GM21723 (cell line): ENCODE data around the gene HCST.
"Not testable (repeated sequence)": the region's sequence is repeated elsewhere in the genome, so short reads cannot be mapped to it uniquely, and the experiment has no call there.

ENCODE experiments used
- ATAC-seq: cut with Tn5 transposase; IDR thresholded peaks from one replicate; pipeline ENCODE4 v1.9.1; 2021; ENCODE audit warnings: mild to moderate bottlenecking, moderate library complexity; ENCODE audit not compliant: unreplicated experiment

Gene HCST

DNA sequence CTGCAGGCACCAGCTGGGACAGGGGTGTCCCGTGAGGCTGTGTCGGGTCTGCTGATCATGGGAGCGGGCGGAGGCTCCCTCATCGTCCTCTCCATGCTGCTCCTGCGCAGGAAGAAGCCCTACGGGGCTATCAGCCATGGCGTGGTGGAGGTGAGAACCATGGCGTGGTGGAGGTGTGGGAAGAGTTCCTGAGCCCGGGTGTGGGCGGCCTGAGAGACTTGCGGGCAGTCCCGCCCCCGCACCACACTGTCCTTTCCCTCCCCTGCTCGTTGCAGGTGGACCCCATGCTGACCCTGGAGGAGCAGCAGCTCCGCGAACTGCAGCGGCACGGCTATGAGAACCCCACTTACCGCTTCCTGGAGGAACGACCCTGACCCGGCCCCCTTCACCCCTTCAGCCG lies 23.3 kb upstream of the HCST start:
- ATAC-seq: no peak

GRCh38 chr19:35879770-35880317 lies 22.5 kb upstream of the HCST start:
- ATAC-seq: no peak

DNA sequence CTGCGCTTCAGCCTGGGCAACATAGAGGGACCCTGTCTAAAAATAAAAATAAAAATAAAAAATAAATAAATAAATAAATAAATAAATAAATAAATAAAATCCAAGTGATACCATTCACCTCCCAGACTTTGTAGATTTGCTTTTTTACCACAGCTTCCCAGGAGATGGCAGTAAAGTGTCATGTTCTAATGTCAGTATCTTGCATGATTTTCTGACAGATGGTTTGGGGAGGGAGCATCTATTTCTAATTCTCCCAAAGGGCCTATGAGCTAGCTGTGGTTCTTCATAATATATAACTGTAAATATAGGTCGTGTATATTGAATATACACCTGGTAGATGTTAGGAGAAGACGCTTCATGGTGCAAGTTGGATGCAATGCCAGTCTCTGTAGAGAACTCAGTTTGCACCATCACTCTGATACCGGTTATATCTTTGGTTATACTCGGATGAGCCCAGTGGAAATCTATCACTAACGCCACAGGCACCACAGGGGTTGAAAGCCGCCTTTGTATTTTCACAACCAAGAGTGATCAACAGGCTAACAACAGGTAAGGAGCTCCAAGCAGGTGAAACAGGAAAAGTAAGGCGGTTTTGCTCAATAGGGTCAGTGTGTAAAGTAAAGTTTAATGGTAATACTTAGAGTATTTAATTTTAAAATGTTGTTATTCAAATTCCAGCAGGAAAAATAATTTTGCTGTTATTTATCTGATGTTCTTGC lies 20.1 kb upstream of the HCST start:
- no peak for ATAC-seq

DNA sequence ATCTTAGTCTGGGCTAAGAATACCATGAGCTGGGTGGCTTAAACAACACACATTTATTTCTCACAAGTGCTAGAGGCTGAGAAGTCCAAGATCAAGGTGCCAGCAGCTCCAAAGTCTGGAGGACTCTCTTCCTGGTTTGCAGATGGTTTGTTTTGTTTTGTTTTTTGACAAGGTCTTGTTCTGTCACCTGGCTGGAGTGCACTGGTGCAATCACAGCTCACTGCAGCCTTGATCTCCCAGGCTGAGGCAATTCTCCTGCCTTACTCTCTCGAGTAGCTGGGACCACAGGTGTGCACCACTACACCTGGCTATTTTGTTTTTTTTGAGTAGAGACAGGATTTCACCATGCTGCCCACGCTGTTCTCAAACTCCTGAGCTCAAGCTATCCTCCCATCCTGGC lies 18.4 kb upstream of the HCST start:
- ATAC-seq: no peak

GRCh38 chr19:35885225-35885738 lies 17.0 kb upstream of the HCST start:
- no peak for ATAC-seq

GRCh38 chr19:35885904-35886303 lies 16.4 kb upstream of the HCST start:
- ATAC-seq: no peak

DNA sequence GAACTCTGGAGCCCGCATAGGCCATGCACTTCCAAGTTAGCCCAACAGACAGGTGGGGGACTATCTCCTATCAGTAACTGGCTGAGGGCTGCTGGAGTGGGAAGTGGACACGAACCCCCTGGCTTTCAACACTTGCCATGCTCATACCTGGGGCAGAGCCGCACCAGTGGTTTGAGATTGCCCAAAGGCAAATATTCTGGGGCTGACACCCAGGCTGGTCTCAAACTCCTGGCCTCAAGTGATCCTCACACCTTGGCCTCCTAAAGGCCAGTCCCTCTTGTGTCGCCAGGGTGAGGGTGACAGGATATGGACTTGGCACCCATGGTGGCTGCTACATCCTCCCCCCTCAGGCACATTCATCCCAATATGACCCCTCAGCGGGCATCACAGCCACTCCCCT lies 15.1 kb upstream of the HCST start:
- no peak for ATAC-seq

- no peak for ATAC-seq
Observed at GRCh38 chr19:35888398-35888797, 13.9 kb upstream of the HCST start.

- no peak for ATAC-seq
Observed at GRCh38 chr19:35889370-35890112, 12.8 kb upstream of the HCST start.

DNA sequence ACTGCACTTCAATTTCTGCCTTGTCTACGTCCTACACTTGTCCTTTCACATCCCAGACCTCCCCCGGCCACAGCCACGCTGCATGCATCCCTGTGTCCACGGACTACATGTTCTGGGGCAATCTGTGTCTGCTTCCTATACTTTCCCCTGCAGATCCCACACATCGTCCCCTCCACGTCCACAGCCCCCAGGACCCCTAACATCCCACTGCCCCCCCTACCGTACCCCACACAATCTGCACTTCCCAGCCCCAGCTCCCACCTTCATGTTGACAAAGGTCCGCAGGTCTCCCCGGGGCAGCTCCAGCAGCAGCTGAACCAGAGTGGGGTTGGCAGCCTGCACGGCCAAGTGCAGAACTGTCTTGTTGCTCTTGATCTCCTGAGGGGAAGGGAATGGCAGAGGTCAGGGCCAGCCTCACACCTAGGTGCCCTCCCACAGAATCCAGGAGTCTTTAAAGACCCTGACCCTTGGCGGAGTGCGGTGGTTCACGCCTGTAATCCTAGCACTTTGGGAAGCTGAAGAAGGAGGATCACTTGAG lies 12.1 kb upstream of the HCST start:
- no peak for ATAC-seq

- ATAC-seq: not testable (repeated sequence)
Observed at GRCh38 chr19:35891819-35892218, 10.5 kb upstream of the HCST start.

GRCh38 chr19:35894342-35894741 lies 8.0 kb upstream of the HCST start:
- ATAC-seq: no peak

DNA sequence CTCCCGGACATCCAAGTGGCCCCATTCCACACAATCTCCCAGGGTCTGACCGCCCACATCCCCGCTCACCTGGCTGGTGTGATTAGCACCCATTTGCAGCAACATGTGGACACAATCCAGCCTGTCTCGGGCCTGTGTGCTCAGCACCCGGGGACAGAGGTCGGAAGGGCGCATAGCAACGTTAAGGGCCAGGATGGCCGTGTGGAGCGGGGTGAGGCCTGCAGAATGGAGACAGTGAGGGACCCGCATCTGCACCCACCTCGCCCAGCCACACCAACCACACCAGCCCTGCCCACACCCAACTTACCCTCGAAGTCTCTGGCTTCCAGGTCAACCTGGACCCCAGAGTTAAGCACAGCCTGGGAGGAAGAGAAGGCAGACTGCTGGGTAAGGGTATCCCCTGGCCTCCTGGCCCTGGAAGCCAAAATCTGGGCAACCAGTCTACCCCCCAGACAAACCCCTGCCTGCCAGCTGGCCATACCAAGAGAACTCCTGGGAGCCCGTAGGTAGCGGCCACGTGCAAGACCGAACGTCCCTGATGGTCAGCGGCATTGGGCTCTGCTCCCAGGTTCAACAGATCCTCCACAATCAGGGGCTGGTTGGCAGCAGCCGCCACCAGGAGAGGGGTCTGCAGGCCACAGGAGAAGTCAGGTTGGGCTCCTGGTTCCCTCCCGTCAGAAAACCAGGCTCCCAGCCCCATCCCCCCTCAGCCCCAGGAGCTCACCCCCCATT lies 6.3 kb upstream of the HCST start:
- no peak for ATAC-seq

DNA sequence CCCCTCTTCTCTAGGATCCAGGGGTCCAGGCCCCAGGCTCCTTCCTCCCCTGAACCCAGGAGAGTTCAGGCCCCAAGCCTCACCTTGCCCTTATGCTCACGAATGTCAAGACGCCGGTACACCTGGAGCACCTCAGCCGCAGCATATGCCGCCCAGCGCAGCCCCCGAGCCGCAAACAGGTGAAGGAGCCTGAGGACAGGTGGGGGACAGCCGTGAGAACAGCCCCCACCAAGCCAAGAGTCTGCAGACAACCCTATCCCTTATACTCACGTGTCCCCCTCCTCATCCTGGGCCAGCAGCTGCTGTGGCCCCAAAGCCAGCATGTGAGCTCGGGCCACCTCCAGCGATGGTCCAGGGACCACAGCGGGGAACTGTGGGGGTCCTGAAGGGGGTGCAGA lies 5.7 kb upstream of the HCST start:
- no peak for ATAC-seq

DNA sequence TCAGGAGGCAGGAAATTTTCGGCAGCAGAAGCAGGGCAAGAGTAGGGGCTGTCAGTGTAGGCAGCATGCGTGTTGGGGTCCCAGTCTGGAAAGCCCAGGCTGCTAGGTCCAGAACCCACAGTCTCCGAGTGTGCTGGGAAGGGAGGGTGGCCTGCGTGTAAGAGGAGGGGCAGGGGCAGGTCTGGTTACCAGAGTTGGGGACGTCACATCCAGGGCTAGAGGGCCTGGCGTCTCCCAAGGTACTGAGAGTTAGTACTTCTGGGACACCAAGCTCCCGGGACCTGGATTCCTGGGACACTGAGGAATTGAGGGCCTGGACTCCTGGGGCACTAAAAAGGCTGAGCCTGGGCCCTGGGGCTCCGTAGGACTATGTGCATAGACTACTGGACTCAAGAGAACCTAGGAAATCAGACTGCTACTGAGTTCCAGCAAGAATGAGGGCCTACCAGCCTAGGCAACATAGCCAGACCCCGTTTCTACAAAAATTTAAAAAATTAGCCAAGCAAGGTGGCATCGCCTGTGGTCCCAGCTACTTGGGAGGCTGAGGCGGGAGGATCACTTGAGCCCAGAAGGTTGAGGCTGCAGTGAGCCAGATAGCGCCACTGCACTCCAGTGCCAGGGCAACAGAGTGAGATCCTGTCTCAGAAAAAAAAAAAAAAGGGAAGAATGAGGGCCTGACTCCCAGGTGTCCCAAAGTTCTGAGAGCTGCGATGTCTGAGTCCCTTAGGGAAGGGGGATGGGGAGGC lies 4.5 kb upstream of the HCST start:
- ATAC-seq: no peak

DNA sequence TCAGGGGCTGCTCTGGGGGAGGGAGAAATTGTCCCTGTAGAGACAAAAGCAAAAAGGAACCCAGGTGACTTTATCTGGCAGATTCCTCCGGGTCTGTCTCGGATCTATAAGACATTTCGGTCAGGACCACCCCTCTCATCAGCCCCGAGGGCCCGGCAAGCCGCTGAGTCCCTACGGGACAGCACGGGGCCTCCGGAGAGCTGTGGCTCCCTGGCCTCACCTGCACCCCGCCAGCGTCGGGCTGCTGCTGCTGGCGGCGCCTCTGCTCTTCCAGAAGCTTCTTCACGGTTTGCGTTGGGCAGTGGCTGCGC lies 3.9 kb upstream of the HCST start:
- no peak for ATAC-seq

- peak; percentile 35 for ATAC-seq
Observed at GRCh38 chr19:35899547-35900214, 2.6 kb upstream of the HCST start.

- ATAC-seq: no peak
Observed at GRCh38 chr19:35901055-35901644, 1.2 kb upstream of the HCST start.

DNA sequence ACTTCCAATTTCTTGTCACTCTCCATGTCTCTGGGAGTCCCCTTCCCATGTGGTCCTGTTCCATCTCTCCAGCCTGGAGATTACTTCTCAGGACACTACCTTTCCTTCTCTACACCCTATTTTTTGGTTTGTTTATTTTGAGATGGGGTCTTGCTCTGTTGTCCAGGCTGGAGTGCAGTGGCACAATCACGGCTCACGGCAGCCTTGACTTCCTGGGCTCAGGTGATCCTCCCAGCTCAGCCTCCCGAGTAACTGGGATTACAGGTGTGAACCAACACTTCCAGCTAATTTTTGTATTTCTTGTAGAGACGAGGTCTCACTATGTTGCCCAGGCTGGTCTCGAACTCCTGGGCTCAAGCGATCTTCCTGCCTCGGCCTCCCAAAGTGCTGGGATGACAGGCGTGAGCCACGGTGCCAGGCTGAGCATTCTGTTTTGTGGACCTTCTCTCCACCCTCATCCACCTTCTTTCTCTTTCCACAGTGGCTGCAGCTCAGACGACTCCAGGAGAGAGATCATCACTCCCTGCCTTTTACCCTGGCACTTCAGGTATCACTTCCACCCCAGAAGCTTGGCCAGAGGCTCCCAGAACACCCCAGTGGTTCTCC lies 644 bp downstream of the HCST start:
- ATAC-seq: no peak
